Suppressor macrophage treated with lipopolysaccharide for 1 hour (primary cell): ENCODE measurements around the gene PRPF6.

ENCODE experiments used
- DNase-seq, 3 donors: peaks; one replicate each; pipeline ENCODE4 v3.0.0-alpha.2; 2020 to 2022

Gene PRPF6

DNA sequence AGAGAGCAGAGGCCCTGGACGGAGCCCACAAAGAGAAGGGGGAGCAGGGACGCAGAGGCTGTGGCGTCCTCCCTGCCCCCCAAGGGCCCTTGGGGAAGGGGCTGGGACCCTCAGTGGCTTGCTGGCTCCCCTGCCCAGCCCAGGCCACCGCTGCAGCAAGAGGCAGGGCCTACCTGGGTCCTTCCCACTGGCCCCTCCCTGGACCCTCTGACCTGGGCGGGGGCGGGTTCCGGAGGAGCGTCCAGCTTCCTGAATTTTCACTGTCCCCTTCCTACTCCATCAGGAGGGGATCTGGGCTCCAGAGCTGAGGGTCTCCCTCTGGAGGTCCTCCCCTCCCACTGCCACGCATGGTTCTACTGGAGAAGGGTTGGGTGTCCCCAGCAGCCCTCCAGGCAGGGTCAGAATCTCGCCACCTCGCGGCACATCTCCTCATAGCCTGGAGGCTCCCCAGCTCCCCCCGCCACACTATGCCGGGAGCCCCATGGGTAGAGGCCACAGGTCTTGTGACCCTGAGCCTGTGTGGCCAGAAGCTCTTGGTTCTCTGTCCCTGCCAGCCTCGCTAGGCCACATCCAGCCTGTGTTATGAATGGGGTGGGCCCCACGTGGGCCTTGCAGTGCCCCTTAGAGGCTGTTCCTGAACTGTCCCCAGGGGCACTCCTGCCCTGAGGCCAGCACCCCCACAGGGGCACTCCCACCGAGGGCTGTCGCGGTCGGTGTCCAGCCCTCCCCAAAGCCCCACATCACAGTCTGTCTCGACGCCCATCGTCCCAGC is 69.5 kb downstream of the PRPF6 start:
- peak in 1 of 3 donors; percentile 41 for DNase-seq

DNA sequence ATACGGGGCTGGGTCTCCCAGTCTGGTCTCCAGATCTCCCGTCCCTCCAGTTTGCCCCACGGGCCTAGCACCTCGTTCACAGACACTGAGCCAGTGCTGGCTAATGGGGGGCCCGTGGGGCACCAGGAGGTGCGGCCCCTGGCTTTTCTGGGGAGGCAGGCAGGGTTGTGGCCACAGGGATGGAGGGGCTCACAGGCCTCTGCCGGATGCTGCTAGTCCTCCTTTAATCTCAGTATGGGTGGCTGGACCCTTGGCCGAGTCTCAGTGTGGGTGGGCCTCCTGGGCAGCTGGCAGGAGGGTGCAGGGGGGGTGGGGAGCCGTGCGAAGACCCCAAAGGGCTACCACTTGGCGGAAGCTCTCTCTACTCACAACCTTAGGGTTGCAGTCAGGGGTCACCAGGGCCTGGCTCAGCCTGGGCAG is 70.1 kb downstream of the PRPF6 start:
- DNase-seq = no peak

DNA sequence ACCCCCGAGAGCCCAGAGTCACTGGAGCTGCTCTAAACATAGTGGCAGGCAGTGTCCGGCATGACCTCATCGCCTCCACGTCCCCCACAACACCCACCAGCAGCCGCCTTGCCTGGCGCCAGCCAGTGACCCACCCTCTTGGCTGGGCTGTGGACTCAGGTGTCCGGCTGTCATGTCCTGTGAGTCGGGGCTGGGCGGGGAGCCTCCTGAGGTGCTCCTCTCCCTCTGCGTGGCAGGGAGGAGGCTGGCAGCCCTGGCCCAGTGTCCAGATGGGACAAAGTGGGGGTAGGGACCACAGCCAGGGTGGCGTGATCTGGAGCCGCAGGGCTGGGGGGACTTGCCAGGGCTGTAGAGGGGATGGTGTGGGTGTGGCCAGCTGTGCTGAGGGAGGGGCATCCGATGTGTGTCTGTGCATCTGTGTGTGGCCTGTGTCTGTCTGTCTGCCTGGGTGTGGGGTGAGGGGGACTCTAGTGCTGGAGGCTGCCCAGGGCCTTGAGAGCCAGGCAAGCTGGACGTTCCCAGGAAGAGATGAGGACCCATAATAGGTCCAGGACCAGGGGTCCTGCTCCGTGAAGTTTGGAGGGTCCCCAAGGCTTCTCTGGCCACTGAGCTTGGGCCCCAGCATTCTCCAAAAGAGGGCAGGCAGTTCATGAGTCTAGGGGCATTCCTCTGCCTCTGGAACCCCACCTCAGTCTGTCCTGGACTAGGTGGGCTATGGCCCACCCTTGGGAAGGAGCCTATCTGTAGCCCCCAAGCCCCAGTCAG is 70.8 kb downstream of the PRPF6 start:
- no peak for DNase-seq

GRCh38 chr20:64052326-64052722 is 71.4 kb downstream of the PRPF6 start:
- no peak for DNase-seq

GRCh38 chr20:64052987-64053840 is 72.3 kb downstream of the PRPF6 start:
- no peak for DNase-seq

- DNase-seq = peak in 2 of 3 donors; percentile 36 to 41
Measured at GRCh38 chr20:64053841-64054661, 73.1 kb downstream of the PRPF6 start.

DNA sequence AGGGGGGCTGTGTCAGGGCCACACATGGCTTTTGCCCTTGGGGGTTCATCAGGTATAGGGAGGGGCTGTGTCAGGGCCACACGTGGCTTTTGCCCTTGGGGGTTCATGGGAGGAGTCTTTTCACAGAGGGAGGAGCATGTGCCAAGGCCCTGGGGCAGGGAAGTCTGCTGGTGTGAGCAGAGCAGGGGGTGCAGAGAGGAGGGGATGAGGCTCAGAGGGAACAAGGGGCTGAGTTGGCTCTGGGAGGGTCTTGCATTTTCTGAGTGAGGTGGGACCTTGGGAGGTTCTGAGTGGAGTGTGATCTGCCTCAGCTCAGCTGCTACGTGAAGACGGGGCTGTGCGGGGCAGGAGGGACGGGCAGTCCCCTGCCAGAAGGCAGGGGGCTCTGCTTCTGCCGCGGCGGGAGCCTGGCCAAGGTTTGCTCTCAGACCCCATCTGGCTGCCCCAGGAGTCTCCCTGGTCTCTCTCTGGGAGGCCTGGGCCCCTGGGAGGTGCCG is 74.5 kb downstream of the PRPF6 start:
- DNase-seq = no peak

DNA sequence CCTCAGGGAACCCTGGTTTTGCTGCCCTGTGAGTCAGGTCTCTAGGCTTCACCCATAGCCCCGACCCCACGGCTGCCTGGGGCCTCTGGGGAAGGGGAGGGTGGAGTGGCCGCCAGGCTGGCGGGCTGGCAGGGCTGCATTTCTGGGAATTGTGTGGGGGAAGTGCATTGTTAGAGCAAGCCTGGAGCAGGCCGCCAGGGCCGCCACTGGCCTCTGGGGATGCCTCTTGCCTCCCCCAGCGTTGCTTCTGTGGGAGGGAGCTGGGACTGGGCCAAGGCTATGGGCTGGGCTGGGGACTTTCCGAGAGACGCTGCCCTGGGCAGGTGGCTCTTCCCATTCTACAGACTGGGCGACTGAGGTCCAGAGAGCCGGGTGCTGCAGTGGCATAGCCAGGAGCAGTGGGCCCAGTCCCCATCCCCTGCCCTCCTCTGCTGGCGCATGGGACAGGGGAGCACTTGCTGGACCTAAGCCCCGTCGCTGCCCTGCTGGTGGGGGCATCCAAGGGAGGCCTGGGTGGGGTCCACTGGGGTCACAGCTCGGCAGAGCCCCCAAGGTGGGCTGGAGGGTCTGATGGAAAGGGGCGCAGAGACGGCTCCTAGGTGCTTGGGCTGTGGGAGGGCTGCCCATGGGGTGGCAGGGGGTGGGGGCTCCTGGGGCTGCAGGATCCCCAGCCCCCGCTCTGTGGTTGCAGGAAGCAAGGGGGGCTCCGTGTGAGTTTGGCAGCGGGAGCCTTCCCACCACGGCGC is 75.1 kb downstream of the PRPF6 start:
- no peak for DNase-seq

DNA sequence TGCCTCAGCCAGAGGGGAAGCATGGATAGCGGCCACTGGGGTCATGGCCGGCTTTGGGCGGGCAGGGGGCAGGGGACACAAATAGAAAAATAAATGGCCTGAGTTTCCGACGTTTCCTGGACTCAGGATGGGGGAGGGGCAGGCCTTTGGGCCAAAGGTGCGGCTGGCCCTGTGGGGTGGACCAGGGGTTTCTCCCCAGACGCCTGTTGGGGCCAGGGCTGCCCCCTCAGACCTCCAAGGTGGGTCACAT is 75.6 kb downstream of the PRPF6 start:
- no peak for DNase-seq

DNA sequence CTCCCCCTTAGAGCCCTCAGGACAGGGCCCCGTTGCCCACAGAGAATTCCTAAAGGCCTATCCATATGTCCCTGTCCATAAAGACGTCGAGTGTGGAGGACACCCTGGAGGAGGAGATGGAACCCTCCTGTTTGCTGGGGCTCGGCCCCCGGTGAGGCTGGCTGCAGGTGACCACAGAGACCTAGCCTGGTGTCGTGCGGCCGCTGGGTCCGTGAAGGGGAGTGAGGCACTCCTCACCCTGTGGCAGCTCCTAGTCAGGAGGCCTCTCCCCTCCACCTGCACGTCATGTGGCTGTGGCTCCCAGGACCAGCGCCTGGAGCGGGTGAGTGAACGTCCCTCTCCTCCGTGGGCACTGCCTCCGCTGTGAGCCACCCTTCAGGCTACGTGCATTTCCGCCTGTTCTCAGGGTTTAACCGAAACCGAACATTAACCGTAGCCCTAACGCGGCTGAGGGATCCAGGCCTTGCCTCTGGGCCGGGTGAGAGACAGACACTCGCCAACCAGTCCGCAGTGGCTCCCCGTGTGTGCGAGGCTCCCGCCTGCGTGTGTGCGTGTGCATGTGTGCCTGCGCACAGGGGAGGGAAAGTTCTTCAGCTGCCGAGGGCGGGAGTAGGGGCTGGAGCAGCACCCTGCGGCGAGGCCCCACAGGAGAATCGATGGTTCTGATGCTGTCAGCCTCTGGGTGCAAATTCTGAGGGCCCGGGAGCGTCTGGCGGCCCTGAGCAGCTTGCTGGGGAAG is 76.1 kb downstream of the PRPF6 start:
- no peak for DNase-seq

DNA sequence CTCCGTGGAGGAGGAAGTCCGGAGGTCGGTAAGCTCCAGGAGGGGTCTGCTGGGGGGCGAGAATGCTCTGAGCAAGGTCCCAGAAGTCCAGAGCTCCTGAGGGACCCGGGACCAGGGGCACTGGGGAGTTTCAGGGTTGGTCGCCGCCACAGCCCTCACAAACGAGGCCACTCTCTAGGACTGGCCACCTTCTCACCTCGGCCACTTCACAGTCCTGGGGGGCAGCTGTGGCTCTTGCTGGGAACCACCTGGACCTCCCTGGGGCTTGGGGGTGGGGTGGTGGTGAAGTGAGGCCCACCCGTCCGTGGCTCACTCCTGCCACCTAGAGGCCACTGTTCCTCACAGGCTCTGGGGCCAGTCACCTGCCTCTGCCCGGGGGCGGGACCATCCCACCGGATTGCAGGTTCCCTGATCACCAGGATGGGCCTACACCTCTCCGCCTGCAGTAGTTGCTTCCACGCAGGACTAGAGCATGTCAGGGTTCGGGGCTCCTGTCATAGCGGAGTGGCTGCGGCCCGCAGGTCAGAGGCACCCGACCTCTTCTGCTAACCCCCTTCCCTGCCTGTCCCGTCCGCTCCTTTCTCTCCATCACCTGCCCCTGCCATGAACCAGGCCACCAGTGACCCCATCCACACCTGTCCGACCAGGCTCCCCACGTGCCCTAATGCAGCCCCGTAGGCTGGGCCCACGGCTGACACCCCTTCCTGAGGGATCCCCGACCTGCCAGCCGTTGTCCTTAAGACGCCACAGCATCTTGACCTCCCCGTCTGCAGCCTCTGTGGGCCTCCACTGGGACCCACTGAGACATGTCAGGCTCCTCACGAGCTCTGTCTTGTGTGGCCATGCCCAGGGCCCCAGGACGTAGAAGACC is 76.9 kb downstream of the PRPF6 start:
- peak; percentile 64 to 86 (median 69) for DNase-seq

DNA sequence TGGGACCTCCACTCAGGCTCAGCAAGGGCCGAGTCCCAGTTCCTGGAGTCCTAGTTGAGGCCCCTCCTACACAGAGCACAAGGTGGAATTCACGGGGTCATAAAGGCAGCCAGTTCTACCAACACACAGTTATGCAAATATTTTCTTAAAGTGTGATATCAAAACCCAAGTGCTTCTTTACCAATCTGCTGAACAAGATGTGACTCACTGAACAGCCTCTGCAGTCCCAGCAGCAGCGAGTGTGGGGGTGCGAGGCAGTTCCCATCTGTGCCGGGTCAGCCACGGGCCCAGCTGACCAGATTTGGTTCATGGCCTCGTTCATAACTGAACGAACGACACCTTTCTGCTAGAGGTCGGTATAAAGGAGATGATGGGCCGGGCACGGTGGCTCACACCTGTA is 77.6 kb downstream of the PRPF6 start:
- DNase-seq = peak in 1 of 3 donors; percentile 52

DNA sequence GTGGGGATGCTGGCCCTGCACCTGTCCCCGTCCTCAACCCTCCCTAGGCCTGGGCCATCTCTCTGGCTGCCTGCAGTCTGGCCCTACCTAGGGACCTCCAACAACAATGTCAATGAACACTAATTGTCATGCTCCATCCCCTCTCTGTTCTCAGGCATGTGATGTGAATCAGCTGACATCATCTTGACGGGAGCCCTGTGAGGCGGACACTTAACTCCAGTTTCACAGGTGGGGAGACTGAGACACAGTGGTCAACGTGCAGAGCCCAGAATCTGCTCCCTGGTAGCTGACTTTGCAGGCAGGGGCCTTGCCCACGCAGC is 81.3 kb downstream of the PRPF6 start:
- DNase-seq = no peak

DNA sequence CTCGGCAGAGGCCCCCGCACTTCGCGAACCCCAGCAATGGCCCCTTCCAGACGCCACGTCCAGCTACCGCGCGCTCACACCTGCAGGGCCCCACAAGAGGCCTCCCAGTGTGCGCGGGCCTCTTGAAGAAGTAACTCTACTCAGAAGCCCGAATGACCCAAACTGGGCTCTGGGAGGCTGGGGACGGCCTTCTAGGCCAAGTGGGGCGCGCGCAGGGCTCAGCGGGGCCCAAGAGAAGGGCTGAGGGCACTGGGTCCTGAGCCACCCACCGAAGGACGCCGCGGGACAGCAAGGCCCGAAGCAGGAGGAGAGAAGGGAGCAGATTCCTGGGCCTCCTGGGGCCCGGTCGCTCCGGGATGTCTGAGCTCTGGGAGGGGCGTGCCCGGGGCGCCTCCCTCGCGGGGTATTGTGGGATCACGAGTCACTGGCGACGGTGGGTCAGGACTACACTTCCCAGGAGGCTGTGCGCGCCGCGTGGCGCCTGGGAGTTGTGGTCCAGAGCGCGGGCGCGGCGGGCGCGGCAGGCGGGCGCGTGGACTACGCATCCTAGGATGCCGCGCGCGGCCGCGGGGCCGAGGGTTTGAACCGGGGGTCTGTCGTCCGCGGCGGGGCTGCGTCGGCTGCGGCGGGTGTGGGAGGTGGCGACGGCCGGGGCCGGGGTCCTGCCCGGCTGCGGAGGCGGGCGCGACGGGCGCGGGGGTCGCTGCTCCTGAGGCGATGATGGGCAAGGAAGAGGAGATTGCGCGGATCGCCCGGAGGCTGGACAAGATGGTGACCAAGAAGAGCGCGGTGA is 81.9 kb downstream of the PRPF6 start, which contains the start of gene TCEA2:
Gene TCEA2 (plus strand): TSS at position 603 of the 793 bp plus-strand sequence. CDS start 115 bp downstream, at position 718.
- DNase-seq = peak; percentile 94 to 98 (median 97)

GRCh38 chr20:64063389-64064144 is 82.6 kb downstream of the PRPF6 start:
- peak; percentile 72 to 84 (median 77) for DNase-seq

DNA sequence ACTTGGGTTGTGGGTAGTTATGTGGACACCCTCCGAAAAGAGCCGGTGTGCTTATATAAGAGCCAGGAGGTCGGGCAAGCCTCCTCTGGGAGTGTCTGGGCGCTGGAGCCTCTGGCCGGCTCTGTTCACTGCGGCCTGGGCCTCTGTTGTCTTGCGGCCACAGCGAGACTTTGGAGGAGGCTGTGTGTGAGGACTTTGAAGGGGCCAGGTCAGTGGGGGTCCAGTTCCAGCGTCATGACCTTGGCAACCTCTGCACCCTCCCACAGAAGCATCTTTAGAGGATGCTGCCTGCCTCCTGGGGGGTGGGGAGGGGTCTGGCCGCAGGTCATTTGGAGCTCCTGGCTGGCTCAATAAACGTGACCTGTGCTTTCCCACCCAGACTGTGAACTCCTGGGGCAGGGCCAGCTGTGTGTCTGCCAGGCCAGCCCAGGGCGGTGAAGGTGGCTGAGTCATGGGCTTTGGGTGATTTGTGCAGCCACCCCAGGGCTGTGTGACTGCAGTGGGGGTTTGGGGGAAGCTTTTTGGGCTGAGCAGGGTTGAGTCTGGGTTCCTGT is 83.3 kb downstream of the PRPF6 start:
- peak in 1 of 3 donors; percentile 38 for DNase-seq

- DNase-seq = no peak
Measured at GRCh38 chr20:64065062-64065973, 84.4 kb downstream of the PRPF6 start.
